Measurements from ENCODE around the gene C18orf54. TPM values are rescaled to one million over a fixed set of nuclear protein-coding genes. Genes with fewer than 3 reads are reported as not detected.
A peak's percentile ranks its signal among the peaks of the same experiment; 100 is the strongest.
"Not testable (repeated sequence)": the region's sequence is repeated elsewhere in the genome, so short reads cannot be mapped to it uniquely, and the experiment has no call there.

C18orf54 gene
- total RNA-seq, 1 donor from 2014 or later = 10.6 TPM

DNA sequence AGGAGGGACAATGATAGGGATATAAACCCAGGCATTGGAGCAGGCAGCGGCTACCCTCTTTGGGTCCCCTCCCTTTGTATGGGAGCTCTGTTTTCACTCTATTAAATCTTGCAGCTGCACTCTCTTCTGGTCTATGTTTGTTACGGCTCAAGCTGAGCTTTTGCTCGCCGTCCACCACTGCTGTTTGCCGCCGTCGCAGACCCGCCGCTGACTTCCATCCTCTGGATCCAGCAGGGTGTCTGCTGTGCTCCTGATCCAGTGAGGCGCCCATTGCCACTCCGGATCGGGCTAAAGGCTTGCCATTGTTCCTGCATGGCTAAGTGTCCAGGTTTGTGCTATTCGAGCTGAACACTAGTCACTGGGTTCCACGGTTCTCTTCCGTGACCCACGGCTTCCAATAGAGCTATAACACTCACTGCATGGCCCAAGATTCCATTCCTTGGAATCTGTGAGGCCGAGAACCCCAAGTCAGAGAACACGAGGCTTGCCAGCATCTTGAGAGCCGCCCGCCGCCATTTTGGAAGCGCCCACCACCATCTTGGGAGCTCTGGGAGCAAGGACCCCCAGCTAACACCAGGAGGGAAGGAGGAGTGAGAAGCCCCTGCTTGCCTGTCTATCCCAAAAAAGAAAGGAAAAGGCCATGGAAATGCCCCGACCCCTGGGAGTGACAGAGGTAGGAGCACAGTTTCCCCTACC lies 29.2 kb downstream of the C18orf54 start:
- DNase-seq (ENCODE audit: low read depth) = not testable (repeated sequence)

DNA sequence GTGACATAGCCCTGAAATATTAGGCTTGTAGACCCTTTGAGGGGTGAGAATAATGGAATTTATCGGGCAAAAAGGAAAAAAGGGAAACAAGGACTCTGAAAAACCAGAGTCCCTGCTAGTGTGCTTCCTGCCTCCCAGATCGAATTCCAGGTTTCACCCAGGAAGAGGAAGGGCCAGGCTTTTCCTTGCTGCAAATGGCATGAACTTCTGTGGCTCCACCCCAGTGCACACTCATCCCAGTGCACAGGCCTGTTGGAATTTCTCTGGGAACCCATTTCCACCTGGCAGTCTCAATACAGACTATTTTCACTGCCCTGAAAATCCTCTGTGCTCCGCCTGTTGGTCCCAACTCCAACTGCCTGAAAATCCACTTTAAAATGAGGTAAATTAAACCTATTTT lies 29.9 kb downstream of the C18orf54 start:
- DNase-seq (ENCODE audit: low read depth) = no peak

DNA sequence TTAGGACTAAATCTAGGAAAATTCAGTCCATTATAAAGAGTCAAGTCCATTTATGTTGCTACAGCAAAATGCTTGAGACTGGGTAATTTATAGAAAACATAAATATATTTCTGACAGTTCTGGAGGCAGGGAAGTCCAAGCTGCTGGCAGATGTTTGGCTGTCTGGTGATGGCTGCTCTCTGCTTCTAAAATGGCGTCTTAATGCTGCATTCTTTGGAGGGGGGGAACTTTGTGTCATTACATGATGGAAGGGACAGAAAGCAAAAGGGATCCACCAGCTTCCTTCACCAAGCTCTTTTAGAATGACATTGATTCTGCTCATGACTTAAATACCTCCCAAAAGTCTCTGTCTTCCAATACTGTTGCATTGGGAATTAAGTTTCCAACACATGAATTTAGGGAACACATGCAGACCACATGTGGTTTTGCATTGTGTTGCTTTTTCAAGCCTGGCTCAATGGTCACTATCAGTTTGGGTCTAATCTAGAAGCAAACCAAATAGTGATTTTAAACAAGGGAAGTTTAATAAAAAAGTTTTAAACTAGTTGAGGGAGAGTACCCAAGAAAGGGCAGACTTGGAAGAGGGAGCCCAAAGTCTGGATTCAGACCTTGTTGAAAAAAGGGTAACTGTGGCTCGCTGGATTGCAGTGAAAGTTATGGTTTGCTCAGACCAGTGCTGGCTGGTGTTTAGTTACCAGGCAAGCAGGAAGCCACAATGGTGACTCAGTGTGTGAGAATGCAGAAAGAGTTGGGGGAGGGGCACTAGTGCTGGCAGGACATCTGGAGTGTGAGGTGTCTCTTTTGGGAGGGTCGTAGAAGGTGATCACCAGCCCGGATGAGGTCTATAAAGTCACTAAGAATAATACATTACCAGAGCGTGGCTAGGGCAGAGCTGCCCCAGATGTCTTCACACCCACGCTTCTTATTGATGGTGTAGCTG lies 30.8 kb downstream of the C18orf54 start:
- peak; percentile 91 for DNase-seq (ENCODE audit: low read depth)

GRCh38 chr18:54389143-54389505 lies 31.4 kb downstream of the C18orf54 start:
- no peak for DNase-seq (ENCODE audit: low read depth)

- no peak for DNase-seq (ENCODE audit: low read depth)
Measured at GRCh38 chr18:54390838-54391237, 33.1 kb downstream of the C18orf54 start.

DNA sequence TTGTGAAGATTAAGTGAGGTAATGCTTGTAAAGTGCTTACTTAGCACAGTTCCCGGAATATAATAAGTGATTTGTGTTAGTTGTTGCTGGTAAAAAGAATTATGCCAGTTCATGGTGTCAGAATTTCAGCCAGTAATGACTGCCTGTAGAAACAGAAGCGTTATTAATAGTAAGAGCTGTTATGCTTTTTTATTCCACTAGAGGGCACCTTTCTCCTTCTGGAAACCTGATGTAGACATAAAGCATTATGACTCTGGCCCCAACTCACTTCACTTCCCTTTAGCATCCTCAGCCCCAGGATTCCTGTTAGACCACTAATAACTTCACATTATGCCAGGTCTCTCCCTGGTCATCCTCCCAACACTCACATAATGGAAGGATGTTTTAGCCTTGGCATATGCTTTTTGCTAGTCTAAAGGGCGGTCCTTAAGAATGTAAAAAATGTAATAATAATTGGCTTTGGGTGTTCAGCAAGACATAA lies 34.9 kb downstream of the C18orf54 start:
- DNase-seq (ENCODE audit: low read depth) = peak; percentile 75

DNA sequence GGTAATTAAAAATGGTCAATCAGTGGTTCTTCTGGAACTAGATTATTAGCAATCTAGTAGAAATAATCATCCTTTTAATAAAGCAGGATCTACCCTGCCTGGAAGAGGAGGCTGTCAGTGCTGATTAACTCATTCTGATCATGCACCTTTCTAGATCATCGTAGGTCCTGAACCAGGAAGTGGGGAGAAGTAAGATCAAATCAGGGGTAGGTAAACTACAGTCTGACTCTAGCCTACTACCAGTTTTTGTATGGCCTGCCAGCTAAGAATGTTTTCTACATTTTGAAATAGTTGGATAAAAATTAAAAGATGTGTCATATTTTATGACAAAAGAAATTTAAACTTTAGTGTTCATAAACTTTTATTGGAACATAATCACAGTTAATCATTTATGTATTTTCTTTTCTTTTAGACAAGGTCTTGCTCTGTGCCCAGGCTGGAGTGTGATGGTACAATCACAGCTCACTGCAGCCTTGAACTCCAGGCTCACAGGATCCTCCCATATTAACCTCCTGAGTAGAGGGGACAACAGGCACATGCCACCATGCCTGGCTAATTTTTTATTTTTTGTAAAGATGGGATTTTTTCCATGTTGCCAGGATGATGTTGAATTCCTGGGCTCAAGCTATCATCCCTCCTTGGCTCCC lies 36.1 kb downstream of the C18orf54 start:
- DNase-seq (ENCODE audit: low read depth) = no peak

- DNase-seq (ENCODE audit: low read depth) = no peak
Measured at GRCh38 chr18:54396760-54397159, 39.1 kb downstream of the C18orf54 start.

- DNase-seq (ENCODE audit: low read depth) = no peak
Measured at GRCh38 chr18:54405290-54405689, 47.6 kb downstream of the C18orf54 start.

DNA sequence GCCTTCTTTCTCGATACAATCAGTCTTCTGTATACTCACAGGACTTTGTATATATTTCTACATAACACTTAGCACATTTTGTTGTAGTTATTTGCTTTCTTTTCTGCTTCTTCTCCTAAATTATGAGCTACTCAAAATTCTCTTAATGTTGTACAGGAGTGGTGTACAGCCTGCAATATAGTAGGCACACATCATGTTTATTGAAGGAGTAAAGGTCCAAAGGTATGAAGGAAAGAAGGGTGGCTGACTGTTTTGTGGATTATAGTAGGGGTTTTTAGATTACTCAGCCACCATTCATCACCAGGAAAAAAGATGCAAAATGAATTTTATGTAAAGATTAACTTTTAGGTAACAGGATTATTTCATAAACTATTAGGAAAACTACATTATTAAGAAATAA lies 54.1 kb downstream of the C18orf54 start:
- DNase-seq (ENCODE audit: low read depth) = no peak

DNA sequence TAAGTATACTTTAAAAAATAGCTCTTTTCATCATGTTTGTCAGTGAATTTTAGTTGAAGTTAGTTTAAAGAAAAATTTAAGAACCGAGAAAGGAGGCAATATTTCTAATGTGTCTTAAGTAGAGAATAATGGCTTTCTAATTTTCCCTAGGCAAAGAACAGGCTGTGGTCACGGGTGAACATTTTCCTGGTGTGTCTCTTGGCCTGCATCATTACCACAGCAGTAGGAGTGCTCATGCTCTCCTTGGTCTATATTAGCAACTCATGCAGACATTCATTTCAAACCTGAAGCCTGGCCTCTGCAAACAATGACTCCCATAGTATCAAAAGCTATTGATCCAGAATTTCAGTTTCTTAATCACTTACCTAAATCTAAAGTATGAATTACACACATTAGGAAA lies 57.4 kb downstream of the C18orf54 start:
- peak; percentile 31 for DNase-seq (ENCODE audit: low read depth)

GRCh38 chr18:54416436-54416835 lies 58.7 kb downstream of the C18orf54 start:
- peak; percentile 94 for DNase-seq (ENCODE audit: low read depth)

DNA sequence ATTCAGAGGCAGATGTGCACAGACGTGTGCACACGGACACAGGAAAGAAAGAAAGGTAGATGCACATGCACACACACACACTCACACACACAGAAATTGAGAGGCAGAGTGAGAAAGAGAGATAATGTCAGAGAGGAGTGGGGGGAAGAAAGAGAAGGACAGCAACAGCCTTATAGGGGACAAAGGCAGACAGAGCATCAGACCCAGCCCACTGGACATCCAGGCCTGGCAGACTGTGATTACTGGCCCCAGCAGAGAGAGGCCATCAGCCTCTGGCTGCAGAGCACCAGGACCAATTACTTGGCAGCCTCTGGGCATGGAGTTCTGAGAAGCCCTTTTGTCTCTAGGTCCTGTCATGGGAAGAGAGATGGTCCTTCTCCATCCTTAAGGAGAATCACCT lies 66.1 kb downstream of the C18orf54 start:
- no peak for DNase-seq (ENCODE audit: low read depth)

GRCh38 chr18:54426085-54426665 lies 68.5 kb downstream of the C18orf54 start:
- peak; percentile 29 for DNase-seq (ENCODE audit: low read depth)

Other genes starting within 250 kb of the C18orf54 start
- 33.5 and 38.4 TPM in 2 replicates for gene MBD2, start 133.2 kb upstream of the C18orf54 start, total RNA-seq
- 16.5 and 41.1 TPM in 2 replicates for gene POLI, start 88.4 kb upstream of the C18orf54 start, total RNA-seq
- 0.15 and 0.69 TPM in 2 replicates for gene STARD6, start within 50 bp of the C18orf54 start, total RNA-seq
- not detected in 2 replicates for gene DYNAP, start 233.3 kb downstream of the C18orf54 start, total RNA-seq